ENCODE results near the gene PRRX2. TPM values are rescaled to one million over a fixed set of nuclear protein-coding genes. Genes with fewer than 3 reads are reported as not detected.

PRRX2 gene
- total and polyA plus RNA-seq, 9 of the 15 experiments (the other 6 are each of a cell fraction or from before 2014, with no cell fraction given) = 0.21 TPM; not detected in 8

DNA sequence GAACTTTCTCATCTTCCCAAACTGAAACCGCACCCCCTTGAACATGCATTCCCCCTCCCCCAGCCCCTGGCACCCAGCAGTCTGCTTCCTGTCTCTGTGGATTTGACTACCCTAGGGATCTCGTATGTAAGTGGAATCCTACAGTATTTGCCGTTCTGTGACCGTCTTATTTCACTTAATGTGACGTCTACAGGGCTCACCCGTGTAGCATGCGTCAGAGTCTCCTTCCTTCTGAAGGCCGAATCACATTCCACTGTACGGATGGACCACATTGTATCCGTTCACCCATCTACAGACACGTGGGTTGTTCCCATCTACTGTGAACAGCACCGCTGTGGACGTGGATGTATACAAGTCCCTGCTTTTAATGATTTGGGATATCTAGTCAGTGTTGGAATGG, 4.5 kb downstream of the PRRX2 start (continued):
- TF ChIP-seq, protein P1, sequence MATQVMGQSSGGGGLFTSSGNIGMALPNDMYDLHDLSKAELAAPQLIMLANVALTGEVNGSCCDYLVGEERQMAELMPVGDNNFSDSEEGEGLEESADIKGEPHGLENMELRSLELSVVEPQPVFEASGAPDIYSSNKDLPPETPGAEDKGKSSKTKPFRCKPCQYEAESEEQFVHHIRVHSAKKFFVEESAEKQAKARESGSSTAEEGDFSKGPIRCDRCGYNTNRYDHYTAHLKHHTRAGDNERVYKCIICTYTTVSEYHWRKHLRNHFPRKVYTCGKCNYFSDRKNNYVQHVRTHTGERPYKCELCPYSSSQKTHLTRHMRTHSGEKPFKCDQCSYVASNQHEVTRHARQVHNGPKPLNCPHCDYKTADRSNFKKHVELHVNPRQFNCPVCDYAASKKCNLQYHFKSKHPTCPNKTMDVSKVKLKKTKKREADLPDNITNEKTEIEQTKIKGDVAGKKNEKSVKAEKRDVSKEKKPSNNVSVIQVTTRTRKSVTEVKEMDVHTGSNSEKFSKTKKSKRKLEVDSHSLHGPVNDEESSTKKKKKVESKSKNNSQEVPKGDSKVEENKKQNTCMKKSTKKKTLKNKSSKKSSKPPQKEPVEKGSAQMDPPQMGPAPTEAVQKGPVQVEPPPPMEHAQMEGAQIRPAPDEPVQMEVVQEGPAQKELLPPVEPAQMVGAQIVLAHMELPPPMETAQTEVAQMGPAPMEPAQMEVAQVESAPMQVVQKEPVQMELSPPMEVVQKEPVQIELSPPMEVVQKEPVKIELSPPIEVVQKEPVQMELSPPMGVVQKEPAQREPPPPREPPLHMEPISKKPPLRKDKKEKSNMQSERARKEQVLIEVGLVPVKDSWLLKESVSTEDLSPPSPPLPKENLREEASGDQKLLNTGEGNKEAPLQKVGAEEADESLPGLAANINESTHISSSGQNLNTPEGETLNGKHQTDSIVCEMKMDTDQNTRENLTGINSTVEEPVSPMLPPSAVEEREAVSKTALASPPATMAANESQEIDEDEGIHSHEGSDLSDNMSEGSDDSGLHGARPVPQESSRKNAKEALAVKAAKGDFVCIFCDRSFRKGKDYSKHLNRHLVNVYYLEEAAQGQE (IDR thresholded peaks at IDR 0.05; ENCODE audit: borderline replicate concordance) = no peak
- TF ChIP-seq, protein P1 (CRISPR knock-in tag; IDR thresholded peaks at IDR 0.05; ENCODE audit: low read depth) = no peak
- TF ChIP-seq TAF7 (tag; IDR thresholded peaks at IDR 0.05) = no peak

Measured in K562 (cell line).